C4-2B (cell line): ENCODE results near the gene EML6.

Source experiments
- H3K27ac ChIP-seq: fragments of 450-650 bp; 2 replicates; pipeline ENCODE4 v1.5.1; 2017
- CTCF ChIP-seq: fragments of 450-650 bp; conservative IDR thresholded peaks from 2 replicates; pipeline ENCODE4 v1.5.1; 2017; ENCODE audit warnings: mild to moderate bottlenecking
- ZFX ChIP-seq: fragments of 450-650 bp; IDR thresholded peaks from 2 replicates; pipeline ENCODE4 v1.6.1; 2017

EML6 gene

GRCh38 chr2:54836477-54836876 lies 113.0 kb downstream of the EML6 start:
- no peak for TF ChIP-seq ZFX
- TF ChIP-seq CTCF, result no peak
- H3K27ac ChIP-seq, result no peak overlapping the region

GRCh38 chr2:54838585-54839035 lies 115.1 kb downstream of the EML6 start:
- TF ChIP-seq ZFX (no peak), CTCF (peak; percentile 83)
- H3K27ac ChIP-seq, result no peak overlapping the region

- no peak overlapping the region; the same call in 1 of the 2 replicates for H3K27ac ChIP-seq
- no peak for TF ChIP-seq CTCF
- TF ChIP-seq ZFX, result no peak
These were observed 116.2 kb downstream of the EML6 start for GRCh38 chr2:54839461-54840255.

- H3K27ac ChIP-seq, result peak overlapping the region; percentile 86
- TF ChIP-seq CTCF (no peak), ZFX (no peak)
These were observed 117.4 kb downstream of the EML6 start for GRCh38 chr2:54840559-54841468.

GRCh38 chr2:54841500-54841899 lies 118.0 kb downstream of the EML6 start:
- H3K27ac ChIP-seq, result peak overlapping the region; percentile 86

GRCh38 chr2:54845094-54845493 lies 121.6 kb downstream of the EML6 start:
- TF ChIP-seq ZFX, result no peak
- TF ChIP-seq CTCF, result no peak
- H3K27ac ChIP-seq, result no peak overlapping the region

DNA sequence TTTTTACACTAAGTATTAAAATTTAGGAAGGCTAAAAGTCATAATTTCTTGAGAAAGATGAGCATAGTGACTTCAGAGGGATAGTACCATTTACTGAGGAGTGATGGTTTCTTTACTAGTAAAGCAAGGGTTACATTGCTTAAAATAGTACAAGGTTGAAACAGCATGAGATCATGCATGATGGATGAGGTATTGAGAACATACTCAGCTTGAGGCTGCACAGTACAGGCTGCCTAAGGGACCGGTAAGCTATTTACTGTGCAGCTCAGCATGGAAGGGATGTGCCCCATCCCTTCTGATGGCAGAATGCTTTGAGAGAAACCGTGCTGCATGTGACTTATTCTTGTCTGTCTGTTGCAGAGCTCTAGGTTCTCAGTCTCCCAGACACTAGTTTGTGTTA lies 122.1 kb downstream of the EML6 start:
- TF ChIP-seq ZFX (no peak), CTCF (no peak)
- no peak overlapping the region for H3K27ac ChIP-seq
